Measurements from ENCODE around the gene HS6ST1.

DNA sequence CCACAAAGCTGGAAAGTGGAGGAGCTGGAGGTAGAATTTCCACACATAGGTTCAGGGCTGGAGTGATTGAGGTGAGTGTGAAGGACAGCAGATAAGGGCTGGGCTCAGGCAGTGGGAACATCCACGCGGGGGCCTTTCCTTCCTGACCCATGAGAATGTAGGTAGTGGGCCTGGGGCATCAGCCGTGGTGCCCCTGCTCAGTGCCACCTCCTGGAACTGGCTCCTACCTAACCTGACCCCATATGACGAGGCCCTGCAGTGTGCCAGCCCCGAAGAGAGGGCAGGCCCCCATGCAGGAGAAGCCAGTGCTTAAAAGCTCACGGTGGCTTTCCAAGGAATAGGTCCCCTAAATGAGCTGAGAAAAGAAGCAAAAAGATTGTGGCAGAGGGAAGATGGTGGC is 66.2 kb downstream of the HS6ST1 start:
- TF ChIP-seq, protein P1, sequence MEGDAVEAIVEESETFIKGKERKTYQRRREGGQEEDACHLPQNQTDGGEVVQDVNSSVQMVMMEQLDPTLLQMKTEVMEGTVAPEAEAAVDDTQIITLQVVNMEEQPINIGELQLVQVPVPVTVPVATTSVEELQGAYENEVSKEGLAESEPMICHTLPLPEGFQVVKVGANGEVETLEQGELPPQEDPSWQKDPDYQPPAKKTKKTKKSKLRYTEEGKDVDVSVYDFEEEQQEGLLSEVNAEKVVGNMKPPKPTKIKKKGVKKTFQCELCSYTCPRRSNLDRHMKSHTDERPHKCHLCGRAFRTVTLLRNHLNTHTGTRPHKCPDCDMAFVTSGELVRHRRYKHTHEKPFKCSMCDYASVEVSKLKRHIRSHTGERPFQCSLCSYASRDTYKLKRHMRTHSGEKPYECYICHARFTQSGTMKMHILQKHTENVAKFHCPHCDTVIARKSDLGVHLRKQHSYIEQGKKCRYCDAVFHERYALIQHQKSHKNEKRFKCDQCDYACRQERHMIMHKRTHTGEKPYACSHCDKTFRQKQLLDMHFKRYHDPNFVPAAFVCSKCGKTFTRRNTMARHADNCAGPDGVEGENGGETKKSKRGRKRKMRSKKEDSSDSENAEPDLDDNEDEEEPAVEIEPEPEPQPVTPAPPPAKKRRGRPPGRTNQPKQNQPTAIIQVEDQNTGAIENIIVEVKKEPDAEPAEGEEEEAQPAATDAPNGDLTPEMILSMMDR (conservative IDR thresholded peaks at IDR 0.05; ENCODE audit: low read depth, low read length), result no peak
- no peak for TF ChIP-seq EZH2 (IDR thresholded peaks at IDR 0.05; ENCODE audit: borderline replicate concordance, low read depth, low read length, poor library complexity, severe bottlenecking)

Data from A673 (cell line).